Activated CD4-positive, CD25-positive, alpha-beta regulatory T cell treated with anti-CD3 and anti-CD28 coated beads, Interleukin-2, amount 50 U/mL, for 24 hours (primary cell): ENCODE results near the gene ARHGDIB.

ENCODE experiments used
- ATAC-seq, 2 donors: fragments of 150-1000 bp; cut with Tn5 transposase; one replicate each; pipeline ENCODE4 v1.10.0; 2021; ENCODE audit warnings: mild to moderate bottlenecking in 1 of 2, moderate library complexity in 1 of 2

The ARHGDIB gene

DNA sequence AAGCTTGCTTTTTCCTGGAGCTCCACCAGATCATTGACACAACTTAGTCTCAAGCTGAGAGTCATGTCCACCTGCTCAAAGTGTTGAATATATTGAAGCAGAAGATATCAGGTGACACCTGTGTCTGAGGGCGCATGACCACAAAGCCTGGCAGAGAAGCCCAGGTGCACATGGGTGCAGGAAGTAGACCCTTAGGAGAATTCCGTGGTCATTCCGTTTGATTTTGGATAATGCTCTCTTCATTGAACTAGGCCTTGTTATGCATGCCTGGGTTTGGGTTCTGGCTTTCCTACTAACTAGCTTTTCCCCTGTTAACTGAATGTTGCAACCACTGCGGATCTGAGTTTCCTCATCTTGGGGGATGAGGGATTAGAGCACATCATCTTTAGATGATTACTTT lies 7.1 kb downstream of the ARHGDIB start:
- no peak for ATAC-seq

DNA sequence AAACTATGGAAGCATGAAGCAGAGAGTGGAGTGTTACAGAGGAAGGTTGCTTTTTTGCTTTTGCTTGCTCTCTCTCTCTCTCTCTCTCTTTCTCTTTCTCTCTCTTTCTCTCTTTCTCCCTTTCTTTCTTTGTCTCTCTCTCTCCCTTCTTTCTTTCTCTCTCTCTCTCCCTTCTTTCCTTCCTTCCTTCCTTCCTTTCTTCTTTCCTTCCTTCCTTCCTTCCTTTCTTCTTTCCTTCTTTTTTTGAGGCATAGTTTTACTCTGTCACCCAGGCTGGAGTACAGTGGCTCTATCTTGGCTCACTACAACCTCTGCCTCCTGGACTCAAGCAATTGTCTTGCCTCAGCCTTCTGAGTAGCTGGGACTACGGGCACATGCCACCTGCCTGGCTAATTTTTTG lies 7.6 kb downstream of the ARHGDIB start:
- no peak for ATAC-seq

DNA sequence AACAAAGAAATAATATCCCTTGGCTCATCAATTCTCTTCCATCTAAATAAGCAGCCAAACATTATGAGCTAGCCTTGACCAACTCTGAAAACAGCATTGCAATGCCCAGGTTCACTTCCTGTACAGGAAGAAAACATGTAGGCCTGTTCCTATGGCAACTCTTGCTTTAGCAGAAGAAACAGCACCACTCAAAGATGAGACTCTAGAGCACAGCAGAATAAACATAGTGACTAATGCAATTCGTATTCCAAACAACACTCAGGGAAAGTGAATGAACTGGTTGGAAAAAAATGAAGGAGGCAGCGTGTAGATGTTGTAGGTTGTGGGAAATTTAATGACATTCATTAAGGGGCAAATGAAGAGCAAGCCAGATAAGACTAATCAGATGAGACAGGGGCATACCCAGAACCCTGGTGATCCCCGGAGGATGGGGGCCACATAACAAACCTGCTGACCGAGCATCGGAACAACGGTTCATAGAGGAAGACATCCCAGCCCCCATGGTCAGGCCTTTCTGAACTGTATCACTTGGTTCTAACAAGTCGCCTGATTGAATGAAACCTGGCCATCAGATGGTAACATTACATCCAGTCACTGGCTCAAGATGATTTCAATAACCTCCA lies 9.0 kb downstream of the ARHGDIB start:
- peak; percentile 39 to 40 for ATAC-seq

DNA sequence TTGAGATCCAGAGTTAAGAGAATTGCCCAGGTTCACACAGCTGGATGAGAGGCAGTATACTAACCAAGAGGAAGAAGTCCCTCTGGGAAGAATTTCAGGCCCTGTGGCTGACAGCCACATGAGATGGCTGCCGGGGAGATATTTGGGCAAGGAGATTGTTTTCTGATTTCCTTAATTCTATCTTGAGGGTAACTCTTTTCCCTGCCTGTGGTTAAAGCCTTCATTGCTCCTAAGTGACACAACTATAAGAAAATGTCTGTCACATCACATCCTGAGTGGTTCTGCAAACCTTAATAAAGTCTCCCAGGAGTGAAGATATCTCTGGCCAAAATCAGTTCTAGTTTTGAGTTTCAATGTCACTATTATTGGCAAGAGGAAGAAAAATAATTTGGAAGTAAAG lies 9.6 kb downstream of the ARHGDIB start:
- ATAC-seq, result no peak

DNA sequence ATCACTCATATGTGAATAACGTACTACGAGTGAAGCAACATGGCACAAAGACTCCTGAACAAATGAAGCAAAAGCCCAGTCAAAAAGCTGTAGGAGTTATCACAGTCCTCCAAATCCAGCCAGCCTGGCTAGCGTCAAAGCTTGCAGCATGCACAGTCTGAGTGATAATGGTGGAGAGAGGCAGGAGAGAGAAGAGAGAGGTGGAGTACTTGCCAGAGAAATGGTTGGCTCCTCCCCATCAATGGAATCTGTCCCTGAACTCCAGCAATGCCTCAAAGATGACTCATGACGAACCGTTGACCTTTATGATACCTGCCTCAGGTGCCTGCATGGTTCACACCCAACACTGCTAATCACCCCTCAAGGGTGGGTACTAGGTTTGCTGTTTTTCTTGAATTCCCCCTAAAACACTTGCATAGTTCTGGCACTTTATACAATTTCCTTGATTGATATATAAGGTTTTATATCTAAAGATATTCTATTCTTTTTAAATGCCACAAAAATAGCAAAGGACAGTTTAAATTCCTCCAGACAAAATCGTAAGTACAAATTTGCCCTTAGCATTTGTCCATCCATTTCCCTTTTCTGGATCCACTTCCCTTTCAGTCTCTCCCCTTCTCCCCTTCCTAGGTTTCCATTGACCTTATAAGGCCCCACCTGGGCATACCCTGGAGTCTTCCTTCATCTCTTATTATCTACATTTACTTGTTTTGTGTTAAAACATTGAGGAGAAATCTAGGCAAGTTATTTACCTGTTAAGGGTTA lies 10.2 kb downstream of the ARHGDIB start:
- no peak for ATAC-seq

DNA sequence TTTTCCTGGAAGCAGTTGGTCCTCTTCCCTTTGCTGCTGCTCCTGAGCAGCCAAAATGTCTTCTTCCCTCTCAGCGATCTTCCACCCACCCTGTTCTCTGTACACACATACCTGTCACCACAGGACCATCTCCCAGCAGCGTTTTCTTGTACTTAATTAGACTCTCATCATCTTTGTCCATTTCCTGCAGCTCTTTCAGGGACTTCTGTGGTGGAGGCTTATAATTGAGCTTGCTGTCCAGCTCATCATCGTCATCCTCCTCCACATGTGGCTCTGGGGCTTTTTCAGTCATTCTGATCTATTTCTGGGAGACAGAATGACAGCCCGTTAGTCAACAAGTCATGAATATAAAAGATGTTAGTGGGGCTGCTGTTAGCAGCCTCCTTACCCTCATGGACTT lies 11.0 kb downstream of the ARHGDIB start:
- peak; percentile 44 to 50 for ATAC-seq

DNA sequence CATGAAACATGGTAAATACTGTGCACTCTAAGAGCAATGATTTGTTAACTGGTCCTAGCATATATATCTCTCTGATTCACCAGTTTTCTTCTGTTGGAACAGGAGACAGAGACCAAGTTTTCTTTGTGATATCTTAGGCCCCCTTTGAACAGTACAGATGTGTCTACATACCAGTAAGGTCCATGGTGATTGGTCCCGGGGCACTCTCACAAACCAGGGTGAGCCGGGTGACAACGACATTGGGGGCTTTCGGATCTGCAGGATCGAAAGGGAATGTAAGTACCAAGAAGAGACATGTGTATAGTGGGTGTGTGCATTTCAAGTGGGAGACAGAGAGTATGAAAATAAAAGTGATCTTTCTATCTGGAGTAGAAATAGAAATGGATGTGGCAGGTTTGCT lies 11.8 kb downstream of the ARHGDIB start:
- no peak for ATAC-seq

DNA sequence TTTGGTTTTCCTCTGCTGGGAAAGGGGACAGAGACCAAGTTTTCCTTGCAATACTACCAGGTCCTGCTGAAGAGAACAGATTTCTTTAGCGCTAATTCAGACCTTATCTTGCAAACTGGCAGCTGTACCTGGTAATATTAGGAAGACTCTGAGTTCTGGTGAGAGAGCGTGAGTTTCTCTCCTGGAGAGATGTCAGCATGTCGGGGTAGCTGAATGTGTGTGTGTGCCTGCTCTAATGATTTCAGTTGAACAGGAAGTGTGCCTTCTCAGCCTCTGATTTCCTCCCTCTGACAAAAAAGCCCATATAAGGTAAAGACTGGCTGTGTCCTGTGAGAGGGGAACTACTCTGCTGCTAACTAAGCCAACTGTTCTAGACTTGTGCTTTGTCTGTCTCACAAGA lies 12.7 kb downstream of the ARHGDIB start:
- ATAC-seq, result peak; percentile 89

DNA sequence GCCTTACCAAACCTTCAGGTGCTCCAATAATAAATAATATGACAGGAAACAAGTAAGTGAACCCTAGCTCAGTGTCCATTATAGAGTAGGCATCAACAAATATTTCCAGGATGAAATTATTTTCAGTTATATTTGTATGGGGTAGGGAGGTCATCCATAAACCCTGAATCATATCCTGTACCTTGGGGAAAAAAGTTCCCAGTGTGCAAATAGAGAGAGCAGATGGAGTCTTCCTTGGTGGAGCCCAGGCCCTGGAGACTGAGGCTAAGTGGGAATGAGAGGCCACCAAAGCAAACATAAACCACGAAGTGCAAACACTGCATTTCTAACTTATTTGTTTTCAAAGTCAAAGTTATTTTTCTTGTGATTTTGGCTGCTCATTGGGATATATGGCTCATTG lies 14.5 kb downstream of the ARHGDIB start:
- no peak for ATAC-seq

DNA sequence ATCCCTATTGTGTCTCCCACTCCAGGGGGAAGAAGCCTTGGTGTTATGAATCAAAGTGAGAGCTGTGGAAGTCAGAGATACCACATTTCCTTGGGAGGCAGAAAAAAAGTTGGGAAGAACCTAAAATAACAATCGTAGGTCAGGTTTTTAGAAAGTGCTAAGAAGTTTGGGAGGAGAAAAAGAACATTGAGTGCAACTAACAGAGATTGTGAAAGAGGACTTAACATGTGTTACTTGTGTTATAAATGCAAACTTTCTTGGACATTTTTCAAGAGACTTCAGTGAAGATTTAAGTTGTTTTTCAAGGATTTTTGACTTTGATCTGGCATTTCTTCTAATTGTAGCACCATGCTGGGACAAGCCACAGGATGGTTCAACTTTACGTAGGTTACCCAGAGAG lies 15.2 kb downstream of the ARHGDIB start:
- no peak for ATAC-seq

DNA sequence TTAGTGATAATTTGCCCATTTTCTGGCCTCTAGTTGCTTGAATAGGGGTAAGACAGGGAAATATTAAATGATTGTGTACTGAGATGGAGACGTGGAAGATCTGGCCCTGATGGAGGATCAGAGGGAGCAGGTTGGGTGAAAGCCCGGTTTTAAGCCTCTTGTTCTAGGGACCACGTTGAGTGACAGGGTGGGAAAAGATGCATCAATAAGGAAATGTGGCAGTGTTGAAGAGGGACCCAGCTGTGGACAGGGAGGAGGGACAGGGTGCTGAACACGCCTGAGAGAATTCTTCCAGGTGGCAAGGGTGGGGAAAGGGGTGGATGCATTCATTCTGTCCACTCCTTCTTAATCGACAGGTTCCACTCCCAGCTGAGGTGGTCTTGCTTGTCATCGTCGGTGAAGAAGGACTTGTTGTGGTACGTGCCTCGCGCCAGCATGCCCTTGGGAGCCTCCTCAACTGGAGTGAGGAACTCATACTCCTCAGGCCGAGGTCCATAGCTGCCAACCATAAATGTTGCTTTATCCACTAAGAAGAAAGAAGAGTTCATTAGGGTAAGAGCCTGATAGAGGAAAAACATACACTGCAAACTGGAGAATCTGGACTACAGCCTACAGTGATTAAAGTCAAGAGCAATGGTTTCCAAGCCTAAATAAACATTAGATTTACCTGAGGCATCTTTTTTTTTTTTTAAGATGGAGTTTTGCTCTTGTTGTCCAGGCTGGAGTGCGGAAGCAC lies 19.0 kb downstream of the ARHGDIB start:
- no peak for ATAC-seq

DNA sequence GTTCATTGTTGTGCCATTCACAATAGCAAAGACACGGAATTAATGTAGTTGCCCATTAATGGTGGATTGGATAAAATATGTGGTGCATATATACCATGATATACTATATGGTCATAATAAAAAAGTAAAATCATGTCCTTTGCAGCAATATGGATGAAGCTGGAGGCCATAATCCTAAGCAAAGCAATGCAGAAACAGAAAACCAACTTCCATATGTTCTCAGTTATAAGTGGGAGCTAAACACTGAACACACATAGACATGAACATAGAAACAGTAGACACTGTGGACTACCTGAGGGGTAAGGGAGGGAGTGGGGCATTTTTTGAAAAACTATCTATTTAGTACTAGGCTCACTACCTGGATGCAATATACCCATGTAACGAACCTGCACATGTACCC lies 20.0 kb downstream of the ARHGDIB start:
- ATAC-seq, result no peak

DNA sequence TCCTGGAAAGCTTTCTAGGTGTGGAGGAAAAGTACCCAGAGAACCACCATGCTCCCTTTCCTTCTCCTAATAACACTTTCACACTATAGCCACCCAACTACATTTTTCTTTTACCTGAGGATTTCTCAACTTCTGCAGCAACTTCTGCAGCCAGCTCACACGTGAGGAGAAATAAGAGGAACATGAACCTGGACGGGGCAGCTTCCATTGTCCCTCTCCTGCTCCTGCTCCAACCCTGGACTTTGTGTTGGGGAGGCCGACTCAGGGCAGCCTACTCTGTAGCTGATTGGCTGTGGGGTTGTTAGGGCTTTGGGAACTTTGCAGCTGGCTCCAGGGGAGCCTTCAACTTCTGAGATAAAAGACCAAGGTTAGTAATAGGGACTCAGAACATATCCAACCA lies 23.1 kb downstream of the ARHGDIB start, which contains the start of gene ERP27:
Gene ERP27 (minus strand): TSS at position 237 of the 400 bp plus-strand sequence. CDS start 29 bp downstream, at position 208.
- no peak for ATAC-seq

DNA sequence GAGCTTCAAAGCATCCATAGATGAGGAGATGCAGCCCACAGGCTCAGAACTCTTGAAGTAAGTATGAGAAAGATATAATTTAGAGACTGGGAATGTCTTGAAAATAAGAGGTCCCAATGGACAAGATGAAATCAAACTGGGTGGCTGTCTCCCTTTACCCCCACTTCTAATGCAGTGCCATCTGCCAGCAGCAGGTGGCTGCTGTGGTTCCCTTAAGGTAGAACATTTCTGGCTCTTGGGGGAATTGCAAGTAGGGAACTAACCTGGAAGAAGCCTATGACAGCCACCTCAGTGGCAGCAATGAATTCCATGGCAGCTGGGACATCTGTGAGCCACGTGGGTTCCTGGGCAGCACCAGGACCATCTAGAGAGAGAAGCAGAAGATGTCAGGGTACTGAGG lies 23.7 kb downstream of the ARHGDIB start:
- no peak for ATAC-seq

DNA sequence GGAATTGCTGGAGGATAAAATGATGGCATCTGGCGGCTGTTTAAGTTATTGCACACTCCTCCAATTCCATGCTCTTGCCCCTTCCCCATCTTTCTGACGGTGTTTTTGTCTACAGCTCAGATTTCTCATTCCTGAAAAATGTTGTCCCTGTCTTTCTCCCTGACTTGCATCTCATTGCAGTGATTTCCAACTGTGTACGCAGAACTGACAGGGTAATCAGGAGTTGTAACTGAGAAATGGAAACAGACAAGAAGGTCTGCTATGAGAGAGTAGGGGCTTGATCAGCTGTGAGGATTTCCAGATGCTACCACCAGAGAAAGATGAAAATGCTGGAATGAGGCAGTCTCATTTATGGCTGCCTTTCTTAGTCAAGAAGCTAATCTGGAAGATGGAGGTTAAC lies 24.4 kb downstream of the ARHGDIB start:
- ATAC-seq, result no peak

DNA sequence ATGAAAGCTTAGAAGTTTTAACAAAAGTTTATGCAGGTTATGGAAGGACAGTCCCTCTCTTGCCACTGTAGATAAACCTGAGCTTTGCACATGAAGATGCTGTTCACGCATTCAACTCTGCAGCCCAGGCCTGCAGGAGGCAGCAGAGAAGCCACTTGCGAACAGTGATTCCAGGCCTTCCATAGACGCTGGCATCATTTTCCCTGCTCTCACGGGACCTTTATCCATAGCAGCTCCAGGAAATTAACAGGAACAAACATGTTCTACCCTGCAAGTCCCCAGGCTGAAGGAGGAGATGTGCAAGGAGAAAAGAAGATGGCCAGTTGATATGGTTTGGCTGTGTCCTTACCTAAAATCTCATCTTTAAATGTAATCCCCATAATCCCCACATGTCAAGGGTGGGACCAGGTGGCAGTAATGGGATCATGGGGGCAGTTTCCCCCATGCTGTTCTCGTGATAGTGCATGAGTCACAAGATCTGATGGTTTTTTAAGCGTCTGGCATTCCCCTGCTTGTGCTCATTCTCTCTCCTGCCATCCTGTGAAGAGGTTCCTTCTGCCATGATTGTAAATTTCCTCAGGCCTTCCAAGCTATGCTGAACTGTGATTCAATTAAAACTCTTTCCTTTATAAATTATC lies 25.1 kb downstream of the ARHGDIB start:
- ATAC-seq, result no peak

DNA sequence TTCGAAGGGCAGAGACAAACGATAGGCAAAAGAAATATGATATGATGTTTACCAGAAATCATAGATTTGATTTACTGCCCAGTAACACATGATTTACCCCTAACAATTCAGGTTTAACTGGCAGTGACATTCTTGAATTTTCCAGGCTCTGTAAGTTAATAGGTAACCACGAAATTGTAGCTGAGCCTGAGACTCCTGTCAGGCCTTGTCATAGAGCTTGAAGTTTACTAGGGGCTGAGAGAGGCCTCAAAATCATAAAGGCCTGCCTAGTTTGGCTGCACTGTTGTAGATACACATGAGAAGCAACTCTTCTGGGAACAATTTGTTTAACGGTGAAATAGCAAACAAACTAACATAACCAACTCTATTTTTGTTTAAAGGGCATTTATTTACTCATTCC lies 26.4 kb downstream of the ARHGDIB start:
- no peak for ATAC-seq

DNA sequence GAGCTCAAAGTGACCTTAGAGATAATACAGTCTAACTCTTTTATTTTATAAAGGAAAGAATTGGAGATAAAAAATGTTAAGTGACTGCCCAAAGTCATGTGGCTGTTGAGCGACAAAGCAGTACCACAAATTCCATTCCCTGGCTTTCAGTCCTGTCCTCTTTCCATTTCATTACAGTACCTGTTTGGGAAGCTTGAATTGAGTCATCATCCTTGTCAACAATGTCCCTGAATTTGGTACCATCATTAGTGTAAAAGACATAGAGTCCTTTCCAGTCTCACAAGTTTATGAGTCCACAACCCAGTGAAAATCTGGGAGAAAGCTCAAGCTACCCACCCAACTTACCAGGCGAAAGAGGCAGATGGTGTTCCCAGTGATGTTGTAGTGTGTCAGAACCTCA lies 26.9 kb downstream of the ARHGDIB start:
- ATAC-seq, result no peak

DNA sequence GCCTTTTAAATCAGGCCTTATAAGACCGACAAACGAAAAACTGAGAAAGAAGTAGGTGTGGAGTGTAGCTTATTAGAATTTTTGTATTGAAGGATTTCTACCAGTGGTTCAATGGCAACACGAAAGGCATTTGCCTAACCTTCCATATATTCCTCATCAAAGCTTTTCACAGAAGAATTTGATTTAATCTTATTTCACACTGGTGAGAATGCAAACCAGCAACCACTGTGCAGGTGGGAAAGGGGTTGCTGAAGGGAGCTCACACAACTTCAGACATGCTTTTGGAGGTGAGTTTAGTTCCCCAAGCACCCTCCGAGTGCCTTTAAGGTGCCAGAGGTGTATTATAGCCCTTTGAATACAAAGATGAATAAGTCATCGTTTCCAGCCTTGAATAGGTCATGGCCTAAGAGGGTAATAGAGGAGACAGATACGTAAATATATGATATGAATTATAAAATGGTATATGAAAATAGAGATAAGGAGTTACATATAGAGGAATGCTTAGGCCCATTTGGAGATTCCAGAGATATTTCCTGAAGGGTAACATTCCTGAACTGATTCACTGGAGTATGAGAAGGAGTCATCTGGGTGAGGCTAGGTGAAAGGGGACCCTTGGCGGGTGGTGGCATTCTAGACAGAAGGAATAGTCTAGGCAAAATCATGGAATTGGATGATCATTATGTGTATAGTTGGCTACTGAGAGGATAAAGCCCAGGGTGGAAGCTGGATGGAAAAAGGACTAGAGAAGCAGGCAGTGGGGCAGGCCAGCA lies 29.4 kb downstream of the ARHGDIB start:
- no peak for ATAC-seq

DNA sequence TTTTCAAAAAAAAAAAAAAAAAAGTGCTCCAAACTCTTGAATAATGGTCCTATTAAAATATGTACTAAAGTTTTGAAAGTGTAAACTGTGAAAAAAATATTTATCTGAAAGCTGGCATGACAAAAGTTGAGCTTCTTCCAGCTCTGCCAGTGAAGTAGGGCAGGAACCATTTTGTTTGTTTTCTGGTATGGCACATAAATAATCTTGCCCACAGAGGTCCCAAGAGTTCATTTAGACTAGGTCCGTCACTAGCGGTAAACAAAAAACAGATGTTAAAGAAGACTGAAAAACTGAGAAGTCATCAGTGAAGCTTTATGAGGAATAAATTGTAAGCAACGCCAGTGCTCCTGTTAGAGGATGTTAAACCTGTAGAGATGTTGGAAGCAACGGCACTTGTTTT lies 30.0 kb downstream of the ARHGDIB start:
- no peak for ATAC-seq

DNA sequence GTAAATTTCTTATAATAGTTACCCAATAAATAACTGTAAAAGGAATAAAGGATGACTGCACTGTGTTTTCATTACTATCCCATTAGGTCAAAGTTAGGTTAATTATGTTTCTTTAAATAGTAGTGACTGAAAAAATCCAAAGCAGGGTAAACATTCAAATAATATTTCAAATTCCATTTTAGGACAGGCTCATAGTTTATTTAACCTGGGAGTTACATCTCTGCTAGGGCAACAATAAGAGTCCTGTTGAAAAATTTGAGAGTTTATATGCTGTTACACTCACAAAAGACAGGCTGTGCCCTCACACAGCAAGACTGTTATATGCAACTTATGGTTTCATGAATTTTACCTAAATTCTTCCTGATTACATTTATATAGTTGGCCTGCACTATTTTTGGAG lies 31.1 kb downstream of the ARHGDIB start:
- ATAC-seq, result no peak

DNA sequence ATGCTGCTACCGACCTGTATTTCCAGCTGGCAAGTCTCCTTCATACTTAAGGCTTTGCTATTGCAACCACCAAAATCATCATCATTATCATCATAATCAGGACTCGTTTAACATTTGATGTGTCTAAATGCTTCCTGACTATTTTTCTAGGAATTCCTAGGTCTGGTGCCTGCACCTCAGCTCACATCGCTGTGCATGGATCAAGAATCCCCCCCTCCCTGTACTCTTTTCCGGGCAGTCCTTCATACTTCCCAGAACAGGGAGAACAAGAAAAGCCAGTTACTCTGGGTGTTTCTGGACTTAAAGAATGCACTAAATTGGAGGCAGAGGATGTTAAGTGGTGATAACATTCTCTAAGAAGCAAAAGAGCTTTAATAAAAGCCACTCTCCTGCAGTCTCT lies 32.5 kb downstream of the ARHGDIB start:
- no peak for ATAC-seq

DNA sequence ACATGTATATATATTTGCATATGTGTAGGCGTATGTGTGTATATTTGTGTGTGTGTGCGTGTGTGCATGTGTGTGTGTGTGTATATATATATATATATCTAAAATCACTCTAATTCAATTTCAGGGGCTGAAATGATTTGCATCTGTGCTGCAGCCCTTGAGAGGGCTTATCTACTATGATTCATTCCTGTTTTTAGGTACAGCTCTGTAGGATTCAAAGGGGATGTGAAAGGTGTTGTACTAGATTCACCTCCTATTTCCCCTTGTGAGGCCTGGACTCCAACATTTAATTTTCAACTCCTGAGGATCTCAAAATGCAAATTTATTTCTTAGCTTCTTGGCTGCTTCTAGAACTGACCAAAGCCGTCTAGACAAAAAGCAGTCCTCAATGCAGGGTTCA lies 34.1 kb downstream of the ARHGDIB start:
- no peak for ATAC-seq
